Epithelial cell of proximal tubule (primary cell): ENCODE data around the gene ATF6B. TPM values are rescaled to one million over a fixed set of nuclear protein-coding genes. Genes with fewer than 3 reads are reported as not detected.

Source experiments
- DNase-seq: peaks from one replicate; pipeline ENCODE4 v3.0.0-alpha.2; 2011; ENCODE audit warnings: low read depth
- H3K4me3 ChIP-seq: 2 replicates; pipeline ENCODE4 v1.5.1; 2011; ENCODE audit warnings: low read depth, mild to moderate bottlenecking, low read length
- CTCF ChIP-seq: conservative IDR thresholded peaks from 2 replicates; pipeline ENCODE4 v1.5.1; 2012; ENCODE audit warnings: low read depth, mild to moderate bottlenecking, low read length
- total RNA-seq: library from RNA; depleted of rRNA; stranded (reverse); fragments of >200 nt; gene quantifications from 2 replicates; pipeline ENCODE4 v1.2.3, GENCODE V29; 2015

Gene ATF6B
- total RNA-seq, 1 donor from 2014 or later, result 23.2 TPM

GRCh38 chr6:32096087-32096393 lies 32.0 kb downstream of the ATF6B start:
- TF ChIP-seq CTCF, result no peak
- no peak overlapping the region for H3K4me3 ChIP-seq
- DNase-seq, result no peak

GRCh38 chr6:32095338-32096086 lies 32.5 kb downstream of the ATF6B start:
- no peak for TF ChIP-seq CTCF
- DNase-seq, result no peak
- H3K4me3 ChIP-seq, result no peak overlapping the region

- no peak for TF ChIP-seq CTCF
- no peak overlapping the region for H3K4me3 ChIP-seq
- no peak for DNase-seq
Observed at GRCh38 chr6:32092760-32093497, 35.1 kb downstream of the ATF6B start.

GRCh38 chr6:32089082-32089828 lies 38.8 kb downstream of the ATF6B start:
- no peak overlapping the region for H3K4me3 ChIP-seq
- no peak for TF ChIP-seq CTCF
- no peak for DNase-seq

GRCh38 chr6:32088487-32089049 lies 39.5 kb downstream of the ATF6B start:
- TF ChIP-seq CTCF, result no peak
- H3K4me3 ChIP-seq, result no peak overlapping the region

GRCh38 chr6:32087574-32088486 lies 40.2 kb downstream of the ATF6B start:
- peak; percentile 56 for TF ChIP-seq CTCF
- DNase-seq, result no peak
- H3K4me3 ChIP-seq, result no peak overlapping the region

More at GRCh38 chr6:32088487-32089049, 39.5 kb downstream of the ATF6B start:
- no peak for DNase-seq
